PC-3 (cell line): ENCODE measurements around the gene LMLN.

Experiments used
- CTCF ChIP-seq: fragments of 300-600 bp; sonication (generic); conservative IDR thresholded peaks from 2 replicates; pipeline ENCODE4 v1.5.1; 2017; ENCODE audit warnings: antibody characterized with exemption, low read depth, mild to moderate bottlenecking, low read length
- EZH2 ChIP-seq: fragments of 300-600 bp; sonication (generic); IDR thresholded peaks from one replicate; pipeline ENCODE4 v1.6.1; 2017; ENCODE audit warnings: antibody characterized with exemption, mild to moderate bottlenecking, low read length; ENCODE audit not compliant: unreplicated experiment
- EZH2phosphoT487 ChIP-seq: fragments of 300-600 bp; sonication (generic); IDR thresholded peaks from 2 replicates; pipeline ENCODE4 v1.6.1; 2018; ENCODE audit warnings: mild to moderate bottlenecking, antibody characterized with exemption, low read length, borderline replicate concordance

GRCh38 chr3:197940745-197941384, 19.2 kb upstream of the LMLN start:
- TF ChIP-seq EZH2 (no peak), CTCF (no peak), EZH2phosphoT487 (no peak)
